H9 (cell line): ENCODE data around the gene ZNF106. TPM values are rescaled to one million over a fixed set of nuclear protein-coding genes. Genes with fewer than 3 reads are reported as not detected.

ENCODE experiments used
- DNase-seq: peaks from one replicate; pipeline ENCODE4 v3.0.0-alpha.2; 2017
- H2AFZ ChIP-seq: one replicate; pipeline ENCODE4 v1.6.1; 2013; ENCODE audit warnings: mild to moderate bottlenecking, low read length, control low read depth, moderate library complexity
- H2AK5ac ChIP-seq: 2 replicates; pipeline ENCODE4 v1.6.1; 2013; ENCODE audit warnings: low read length, control low read depth, mixed read lengths; ENCODE audit not compliant: insufficient read length
- H2BK120ac ChIP-seq: one replicate; pipeline ENCODE4 v1.6.1; 2013; ENCODE audit warnings: low read depth, mild to moderate bottlenecking, low read length, control low read depth, inconsistent platforms; ENCODE audit not compliant: poor library complexity, severe bottlenecking
- H2BK12ac ChIP-seq: 2 replicates; pipeline ENCODE4 v1.6.1; 2013; ENCODE audit warnings: low read length, control low read depth, mixed read lengths, low read depth; ENCODE audit not compliant: insufficient read length
- H2BK15ac ChIP-seq: 2 replicates; pipeline ENCODE4 v1.6.1; 2013; ENCODE audit warnings: low read depth, low read length, control low read depth
- H2BK20ac ChIP-seq: one replicate; pipeline ENCODE4 v1.6.1; 2013; ENCODE audit warnings: low read depth, mild to moderate bottlenecking, low read length, control low read depth, inconsistent platforms; ENCODE audit not compliant: poor library complexity, severe bottlenecking
- H2BK5ac ChIP-seq: 2 replicates; pipeline ENCODE4 v1.6.1; 2013; ENCODE audit warnings: low read length, control low read depth, mixed read lengths; ENCODE audit not compliant: insufficient read length
- H3K14ac ChIP-seq: 2 replicates; pipeline ENCODE4 v1.6.1; 2013; ENCODE audit warnings: low read length, control low read depth; ENCODE audit not compliant: insufficient read depth
- H3K18ac ChIP-seq: 2 replicates; pipeline ENCODE4 v1.6.1; 2013; ENCODE audit warnings: low read depth, mild to moderate bottlenecking, mixed read lengths, low read length, control low read depth; ENCODE audit not compliant: insufficient read length
- H3K23ac ChIP-seq: 2 replicates; pipeline ENCODE4 v1.6.1; 2013; ENCODE audit warnings: low read length, control low read depth, mixed read lengths, low read depth; ENCODE audit not compliant: insufficient read length
- H3K23me2 ChIP-seq: 2 replicates; pipeline ENCODE4 v1.6.1; 2013; ENCODE audit warnings: low read depth, mild to moderate bottlenecking, mixed read lengths, low read length, control low read depth; ENCODE audit not compliant: insufficient read length, poor library complexity, severe bottlenecking
- H3K27ac ChIP-seq: 2 replicates; pipeline ENCODE4 v1.5.1; 2013; ENCODE audit warnings: low read length, control low read depth, mixed read lengths, low read depth; ENCODE audit not compliant: insufficient read length
- H3K27me3 ChIP-seq: 2 replicates; pipeline ENCODE4 v1.6.1; 2013; ENCODE audit warnings: low read length, control low read depth, inconsistent platforms; ENCODE audit not compliant: insufficient read depth
- H3K4ac ChIP-seq: 2 replicates; pipeline ENCODE4 v1.6.1; 2013; ENCODE audit warnings: low read depth, mild to moderate bottlenecking, control low read depth, inconsistent platforms, low read length, moderate library complexity
- H3K4me1 ChIP-seq: 2 replicates; pipeline ENCODE4 v1.6.1; 2013; ENCODE audit warnings: low read length, control low read depth, inconsistent platforms; ENCODE audit not compliant: insufficient read depth
- H3K4me2 ChIP-seq: 2 replicates; pipeline ENCODE4 v1.6.1; 2013; ENCODE audit warnings: low read length, control low read depth, mixed read lengths; ENCODE audit not compliant: insufficient read length, insufficient read depth
- H3K56ac ChIP-seq: 2 replicates; pipeline ENCODE4 v1.6.1; 2013; ENCODE audit warnings: low read depth, mild to moderate bottlenecking, mixed read lengths, low read length, control low read depth; ENCODE audit not compliant: insufficient read length
- H3K79me1 ChIP-seq: 2 replicates; pipeline ENCODE4 v1.6.1; 2013; ENCODE audit warnings: low read depth, mild to moderate bottlenecking, moderate library complexity, low read length, control low read depth, inconsistent platforms; ENCODE audit not compliant: insufficient read depth, poor library complexity, severe bottlenecking
- H3K79me2 ChIP-seq: 2 replicates; pipeline ENCODE4 v1.6.1; 2013; ENCODE audit warnings: low read length, control low read depth, inconsistent platforms; ENCODE audit not compliant: insufficient read depth
- H3K9ac ChIP-seq: 2 replicates; pipeline ENCODE4 v1.6.1; 2013; ENCODE audit warnings: low read length, control low read depth, mixed read lengths; ENCODE audit not compliant: insufficient read length; ENCODE audit errors: extremely low read depth
- H3K9me3 ChIP-seq: one replicate; pipeline ENCODE4 v1.6.1; 2013; ENCODE audit warnings: low read depth, low read length, inconsistent platforms; ENCODE audit not compliant: control insufficient read depth
- H3T11ph ChIP-seq: one replicate; pipeline ENCODE4 v1.6.1; 2013; ENCODE audit warnings: mild to moderate bottlenecking, low read length, control low read depth, inconsistent platforms
- H4K20me1 ChIP-seq: one replicate; pipeline ENCODE4 v1.6.1; 2013; ENCODE audit not compliant: control insufficient read depth, insufficient read length, insufficient read depth
- H4K5ac ChIP-seq: 2 replicates; pipeline ENCODE4 v1.6.1; 2013; ENCODE audit warnings: low read depth, mild to moderate bottlenecking, mixed read lengths, low read length, control low read depth; ENCODE audit not compliant: insufficient read length
- H4K8ac ChIP-seq: replicated peaks from 2 replicates; pipeline ENCODE4 v1.6.1; 2013; ENCODE audit warnings: low read length, control low read depth, mixed read lengths, low read depth; ENCODE audit not compliant: insufficient read length
- H4K91ac ChIP-seq: 2 replicates; pipeline ENCODE4 v1.6.1; 2013; ENCODE audit warnings: low read depth, mild to moderate bottlenecking, moderate library complexity, mixed read lengths, low read length, control low read depth; ENCODE audit not compliant: insufficient read length
- H3K27ac Mint-ChIP-seq, 3 experiments: 2 replicates in 2 of 3; 3 replicates in 1 of 3; pipeline ENCODE4 v1.8.0; 2020 to 2021; ENCODE audit warnings: mixed read lengths in 3 of 3, mild to moderate bottlenecking in 1 of 3, moderate library complexity in 1 of 3
- H3K27me3 Mint-ChIP-seq: 2 replicates; pipeline ENCODE4 v1.8.0; 2021; ENCODE audit warnings: low read depth, mild to moderate bottlenecking, moderate library complexity, mixed read lengths
- H3K36me3 Mint-ChIP-seq, 3 experiments: 2 replicates in 2 of 3; 3 replicates in 1 of 3; pipeline ENCODE4 v1.8.0; 2020 to 2021; ENCODE audit warnings: low read depth in 3 of 3, mixed read lengths in 3 of 3; ENCODE audit not compliant: insufficient read depth in 1 of 3
- H3K4me1 Mint-ChIP-seq, 2 experiments: 2 replicates each; pipeline ENCODE4 v1.8.0; 2020; ENCODE audit warnings: mixed read lengths in 2 of 2
- H3K4me3 Mint-ChIP-seq, 2 experiments: 2 replicates in 1 of 2; 3 replicates in 1 of 2; pipeline ENCODE4 v1.8.0; 2020 to 2021; ENCODE audit warnings: mild to moderate bottlenecking in 2 of 2, mixed read lengths in 2 of 2, moderate library complexity in 1 of 2
- H3K9me3 Mint-ChIP-seq, 2 experiments: 2 replicates in 1 of 2; 3 replicates in 1 of 2; pipeline ENCODE4 v1.8.0; 2020; ENCODE audit warnings: mild to moderate bottlenecking in 2 of 2, mixed read lengths in 2 of 2, moderate library complexity in 1 of 2
- WGBS: extraction: QIAGEN DNeasy Blood & Tissue Kit; methylation state at CpG from one replicate; pipeline ENCODE4 v1.1.7; 2013; ENCODE audit warnings: missing lambda C conversion rate, low lambda C conversion rate, mixed read lengths; ENCODE audit not compliant: insufficient read length; ENCODE audit errors: extremely low coverage; 5-methylcytosine and 5-hydroxymethylcytosine counted together
- total RNA-seq: library from RNA; stranded (reverse); gene quantifications from 2 replicates; pipeline ENCODE4 v1.2.1, GENCODE V29; 2021
- TF ChIP-seq, protein P1 (sequence below): fragments of 200-600 bp; sonication (generic); conservative IDR thresholded peaks from 3 replicates; pipeline ENCODE4 v1.8.0; 2021; ENCODE audit warnings: antibody characterized with exemption, mild to moderate bottlenecking

The ZNF106 gene
- total RNA-seq, 1 experiment from 2014 or later: 55.0 TPM

DNA sequence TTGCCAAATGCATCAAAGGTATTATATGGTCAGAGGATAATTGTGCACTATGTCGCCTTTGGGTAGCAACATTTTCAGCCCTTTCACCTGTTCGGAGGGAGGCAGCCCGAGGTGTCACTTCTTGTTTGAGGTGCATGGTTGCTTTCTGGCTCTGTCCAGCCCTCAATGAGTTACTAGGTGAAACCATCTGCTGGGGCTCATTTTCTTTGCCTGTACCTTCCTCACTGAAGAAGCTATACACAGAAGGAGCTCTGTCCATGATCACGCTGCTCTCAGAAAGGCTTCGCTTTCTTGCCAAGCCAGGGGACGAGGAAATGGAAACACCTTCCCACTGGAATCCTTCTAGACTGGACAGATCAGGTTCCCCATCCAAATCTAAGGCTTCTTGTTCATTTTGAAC lies 42.7 kb downstream of the ZNF106 start:
- H4K91ac ChIP-seq: no peak overlapping the region
- H3K23ac ChIP-seq: no peak overlapping the region
- H4K8ac ChIP-seq: no peak overlapping the region
- H3K9ac ChIP-seq: no peak overlapping the region
- H2BK20ac ChIP-seq: no peak overlapping the region
- TF ChIP-seq, protein P1, sequence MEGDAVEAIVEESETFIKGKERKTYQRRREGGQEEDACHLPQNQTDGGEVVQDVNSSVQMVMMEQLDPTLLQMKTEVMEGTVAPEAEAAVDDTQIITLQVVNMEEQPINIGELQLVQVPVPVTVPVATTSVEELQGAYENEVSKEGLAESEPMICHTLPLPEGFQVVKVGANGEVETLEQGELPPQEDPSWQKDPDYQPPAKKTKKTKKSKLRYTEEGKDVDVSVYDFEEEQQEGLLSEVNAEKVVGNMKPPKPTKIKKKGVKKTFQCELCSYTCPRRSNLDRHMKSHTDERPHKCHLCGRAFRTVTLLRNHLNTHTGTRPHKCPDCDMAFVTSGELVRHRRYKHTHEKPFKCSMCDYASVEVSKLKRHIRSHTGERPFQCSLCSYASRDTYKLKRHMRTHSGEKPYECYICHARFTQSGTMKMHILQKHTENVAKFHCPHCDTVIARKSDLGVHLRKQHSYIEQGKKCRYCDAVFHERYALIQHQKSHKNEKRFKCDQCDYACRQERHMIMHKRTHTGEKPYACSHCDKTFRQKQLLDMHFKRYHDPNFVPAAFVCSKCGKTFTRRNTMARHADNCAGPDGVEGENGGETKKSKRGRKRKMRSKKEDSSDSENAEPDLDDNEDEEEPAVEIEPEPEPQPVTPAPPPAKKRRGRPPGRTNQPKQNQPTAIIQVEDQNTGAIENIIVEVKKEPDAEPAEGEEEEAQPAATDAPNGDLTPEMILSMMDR: no peak
- H3K4me1 ChIP-seq: no peaks in the 10 kb centered on the region
- no peaks in the 10 kb centered on the region for H3K9me3 Mint-ChIP-seq
- no peaks in the 10 kb centered on the region for H3K79me1 ChIP-seq
- H3K4me2 ChIP-seq: no peak overlapping the region
- no peaks in the 10 kb centered on the region for H3K23me2 ChIP-seq
- H3K14ac ChIP-seq: no peak overlapping the region
- no peak overlapping the region for H2AK5ac ChIP-seq
- H3T11ph ChIP-seq: no peak overlapping the region
- no peak overlapping the region for H4K5ac ChIP-seq
- H3K79me2 ChIP-seq: no peaks in the 10 kb centered on the region
- H2AFZ ChIP-seq: no peak overlapping the region
- H2BK5ac ChIP-seq: no peak overlapping the region
- H3K18ac ChIP-seq: no peak overlapping the region
- H3K27ac ChIP-seq: no peak overlapping the region
- H3K36me3 Mint-ChIP-seq: peaks cover 6 to 57% (median 27%) of the 10 kb centered on the region in 3 experiments; a peak in 6 of 7 replicates
- no peaks in the 10 kb centered on the region for H3K27me3 ChIP-seq
- H2BK12ac ChIP-seq: no peak overlapping the region
- WGBS: no CpG with 5 or more reads among the region's 6 CpGs
- H3K56ac ChIP-seq: no peak overlapping the region
- no peak for DNase-seq
- H3K4ac ChIP-seq: no peak overlapping the region
- no peaks in the 10 kb centered on the region for H3K9me3 ChIP-seq
- no peak overlapping the region for H2BK15ac ChIP-seq
- H3K27ac Mint-ChIP-seq: no peak overlapping the region
- no peak overlapping the region for H2BK120ac ChIP-seq
- no peaks in the 10 kb centered on the region for H3K27me3 Mint-ChIP-seq
- H4K20me1 ChIP-seq: no peaks in the 10 kb centered on the region
- no peak overlapping the region for H3K4me3 Mint-ChIP-seq
- no peaks in the 10 kb centered on the region for H3K4me1 Mint-ChIP-seq
